ENCODE measurements around the gene PTPRN2.

PTPRN2 gene

GRCh38 chr7:158602905-158603772, 15.5 kb upstream of the PTPRN2 start:
- FAIRE-seq (no peak), DNase-seq (ENCODE audit: low spot score) (no peak)

DNA sequence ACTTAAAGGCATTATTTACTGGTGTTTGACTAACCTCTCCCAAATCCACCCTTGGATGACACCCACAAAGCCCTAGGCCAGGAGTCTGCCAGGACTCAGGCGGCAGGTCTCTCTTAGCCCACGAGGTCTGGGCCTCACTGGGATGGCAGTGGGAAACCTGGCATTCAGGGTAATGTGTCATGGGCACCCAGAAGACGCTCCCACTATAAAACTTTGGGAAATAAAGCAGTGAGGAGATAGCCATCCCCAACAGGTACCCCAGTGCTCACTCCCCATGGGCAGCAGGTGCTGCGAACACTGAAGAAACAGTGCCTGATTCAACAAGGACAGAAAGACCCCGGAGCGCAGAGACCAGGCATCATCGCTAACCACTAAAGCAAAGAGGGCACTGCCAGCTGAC, 14.4 kb upstream of the PTPRN2 start:
- FAIRE-seq (no peak), DNase-seq (ENCODE audit: low spot score) (no peak)

- FAIRE-seq: no peak
Observed at GRCh38 chr7:158601090-158601489, 13.5 kb upstream of the PTPRN2 start.

GRCh38 chr7:158596745-158597144, 9.1 kb upstream of the PTPRN2 start:
- FAIRE-seq: no peak
- DNase-seq (ENCODE audit: low spot score): no peak

More at GRCh38 chr7:158601090-158601489, 13.5 kb upstream of the PTPRN2 start:
- no peak for DNase-seq (ENCODE audit: low spot score)

DNA sequence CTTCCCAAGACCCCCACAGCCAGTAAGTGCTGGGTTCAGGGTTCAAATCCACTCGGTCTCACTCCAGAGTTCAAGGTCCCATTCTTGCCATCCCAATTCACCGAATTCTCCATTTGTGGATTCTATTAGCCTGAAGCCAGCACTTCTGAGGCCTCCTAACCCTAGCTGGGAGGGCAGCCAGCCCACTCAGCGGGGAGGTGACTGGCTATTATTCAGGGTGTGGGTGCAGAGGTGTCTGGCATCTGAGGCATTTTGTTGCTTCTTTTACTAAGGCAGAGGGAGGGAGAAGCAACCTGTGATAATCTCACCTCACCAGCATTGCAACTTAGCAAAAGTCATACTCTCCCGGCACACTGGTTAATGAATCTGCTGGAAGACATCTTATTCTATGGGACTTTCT, 8.7 kb upstream of the PTPRN2 start:
- no peak for FAIRE-seq

GRCh38 chr7:158595068-158595467, 7.4 kb upstream of the PTPRN2 start:
- FAIRE-seq (peak; percentile 100), DNase-seq (ENCODE audit: low spot score) (no peak)

More for the DNA sequence above, 8.7 kb upstream of the PTPRN2 start:
- no peak for DNase-seq (ENCODE audit: low spot score)

- FAIRE-seq (no peak), DNase-seq (ENCODE audit: low spot score) (no peak)
Observed at GRCh38 chr7:158592541-158592940, 4.9 kb upstream of the PTPRN2 start.

DNA sequence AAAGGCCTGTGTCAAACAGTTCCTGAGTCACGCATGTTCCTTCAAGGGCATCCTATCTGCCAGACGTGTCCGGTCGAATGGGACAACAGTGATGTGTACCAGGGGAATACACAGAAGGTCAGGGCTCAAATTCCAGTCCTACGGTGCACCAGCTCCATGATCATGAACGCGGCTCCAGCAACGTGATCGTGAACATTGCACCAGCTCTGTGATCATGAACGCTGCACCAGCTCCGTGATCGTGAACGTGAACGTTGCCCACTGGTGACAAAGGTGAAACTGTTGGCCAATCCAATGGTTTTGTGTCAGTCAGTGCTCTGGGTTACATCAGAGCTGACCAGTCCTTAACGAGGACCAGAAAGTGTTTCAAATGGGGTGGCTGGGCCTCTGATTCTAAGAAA, 4.3 kb upstream of the PTPRN2 start:
- DNase-seq (ENCODE audit: low spot score) (no peak), FAIRE-seq (no peak)

DNA sequence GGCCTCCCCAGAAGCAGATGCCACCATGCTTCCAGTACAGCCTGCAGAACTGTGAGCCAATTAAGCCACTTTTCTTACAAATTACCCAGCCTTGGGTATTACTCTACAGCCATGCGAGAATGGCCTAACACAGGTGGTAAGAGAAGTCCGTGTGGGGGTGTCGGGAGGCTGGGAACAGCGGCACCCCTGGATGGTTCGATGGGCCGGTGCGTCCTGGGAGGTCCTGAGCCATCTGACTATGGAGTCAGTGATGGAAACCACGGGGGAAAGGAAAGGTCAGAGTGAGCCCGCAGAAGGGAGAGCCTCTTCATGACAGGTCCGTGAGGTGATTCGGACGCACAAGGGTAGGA, 2.5 kb upstream of the PTPRN2 start:
- FAIRE-seq: no peak
- no peak for DNase-seq (ENCODE audit: low spot score)

DNA sequence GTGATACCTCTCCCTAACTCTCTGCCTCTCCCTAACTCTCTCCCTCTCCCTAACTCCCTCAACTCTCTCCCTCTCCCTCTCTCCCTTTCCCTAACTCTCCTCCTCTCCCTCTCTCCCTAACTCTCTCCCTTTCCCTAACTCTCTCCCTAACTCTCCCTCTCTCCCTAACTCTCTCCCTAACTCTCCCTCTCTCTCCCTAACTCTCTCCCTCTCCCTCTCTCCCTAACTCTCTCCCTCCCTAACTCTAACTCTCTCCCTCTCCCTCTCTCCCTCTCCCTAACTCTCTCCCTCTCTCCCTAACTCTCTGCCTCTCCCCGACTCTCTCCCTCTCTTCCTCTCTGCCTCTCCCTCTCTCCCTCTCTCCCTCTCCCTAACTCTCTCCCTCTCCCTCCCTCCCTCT, 2.0 kb upstream of the PTPRN2 start:
- DNase-seq (ENCODE audit: low spot score) (no peak), FAIRE-seq (no peak)

GRCh38 chr7:158588878-158589442, 1.3 kb upstream of the PTPRN2 start:
- FAIRE-seq: no peak
- DNase-seq (ENCODE audit: low spot score): no peak

GRCh38 chr7:158588085-158588877, 658 bp upstream of the PTPRN2 start:
- DNase-seq (ENCODE audit: low spot score) (no peak), FAIRE-seq (no peak)

- DNase-seq (ENCODE audit: low spot score) (no peak), FAIRE-seq (no peak)
Observed at GRCh38 chr7:158586499-158587161, 993 bp downstream of the PTPRN2 start.

DNA sequence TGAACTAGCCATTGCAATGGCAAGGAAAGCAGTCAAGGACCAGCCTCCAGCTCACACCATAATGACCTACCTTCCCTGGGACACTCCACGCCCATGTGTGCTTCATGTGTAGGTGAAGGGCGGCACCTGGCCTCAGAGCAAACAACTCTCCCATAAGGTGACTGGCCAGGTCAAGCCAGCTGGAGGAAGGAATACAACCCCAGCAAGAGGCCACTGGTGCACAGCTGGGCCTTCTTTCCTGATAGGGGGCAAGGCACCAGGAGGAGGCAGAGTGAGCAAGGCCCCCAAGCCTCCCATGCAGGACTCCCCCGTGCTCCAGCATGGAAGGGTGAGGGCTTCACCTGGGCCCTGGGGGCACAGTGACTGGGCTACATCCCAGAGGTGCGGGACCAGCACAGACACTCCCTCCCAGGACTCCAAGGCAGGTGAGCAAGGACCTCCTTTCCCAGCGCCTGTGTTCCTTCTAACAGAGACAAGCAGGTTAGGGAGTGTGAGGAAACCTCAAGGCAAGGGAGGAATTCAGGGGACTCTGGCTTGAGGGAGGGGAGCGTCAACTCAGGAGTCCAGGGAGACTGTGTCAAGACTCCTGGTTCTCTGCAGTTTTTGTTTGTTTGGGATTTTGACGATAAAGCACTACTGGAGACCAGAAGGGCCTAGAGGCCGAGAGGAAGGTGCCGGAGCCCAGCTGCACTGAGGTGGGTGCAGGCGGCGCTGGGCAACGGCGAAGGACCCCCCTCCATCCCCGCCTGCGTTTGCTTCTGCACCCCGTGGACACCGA, 1.7 kb downstream of the PTPRN2 start:
- FAIRE-seq (no peak), DNase-seq (ENCODE audit: low spot score) (no peak)

DNA sequence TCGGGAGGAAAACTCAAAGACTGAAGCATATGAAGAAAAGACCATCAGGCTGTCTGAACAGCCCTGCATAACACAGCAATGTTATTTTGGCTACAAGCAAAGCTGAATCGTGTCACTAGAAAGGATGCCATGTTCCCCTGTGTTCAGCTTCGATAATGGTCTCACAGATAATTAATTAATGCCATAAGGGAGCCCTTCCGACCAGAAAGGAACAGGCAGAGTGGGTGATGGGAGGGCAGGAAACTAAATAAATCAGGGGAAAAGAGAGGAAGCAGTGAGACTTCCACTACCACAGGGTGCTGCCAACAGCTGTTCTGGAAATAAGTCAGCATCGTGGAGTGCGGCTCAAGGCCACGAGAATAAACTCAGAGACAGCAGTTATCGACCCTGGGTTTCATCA, 3.2 kb downstream of the PTPRN2 start:
- FAIRE-seq: no peak
- DNase-seq (ENCODE audit: low spot score): no peak

DNA sequence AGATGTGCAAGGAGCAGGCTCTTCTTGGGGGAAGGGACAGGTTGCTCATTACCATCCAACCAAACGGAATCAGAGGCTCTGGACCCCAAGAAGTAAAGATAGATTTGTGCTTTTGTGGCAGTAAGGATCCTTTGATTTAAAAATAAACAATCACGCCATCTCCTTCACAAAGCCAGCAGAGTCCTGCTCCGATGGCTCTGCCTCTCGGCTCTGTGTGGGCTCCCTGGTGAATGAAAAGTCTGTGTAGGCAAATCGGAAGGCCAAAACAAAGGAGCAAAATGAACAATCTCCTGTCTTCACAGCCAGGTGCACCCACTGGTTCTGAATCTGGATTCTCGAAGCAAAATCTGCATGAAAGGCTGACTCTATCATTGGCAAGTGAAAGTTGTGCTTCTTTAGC, 3.8 kb downstream of the PTPRN2 start:
- DNase-seq (ENCODE audit: low spot score): no peak
- FAIRE-seq: no peak

DNA sequence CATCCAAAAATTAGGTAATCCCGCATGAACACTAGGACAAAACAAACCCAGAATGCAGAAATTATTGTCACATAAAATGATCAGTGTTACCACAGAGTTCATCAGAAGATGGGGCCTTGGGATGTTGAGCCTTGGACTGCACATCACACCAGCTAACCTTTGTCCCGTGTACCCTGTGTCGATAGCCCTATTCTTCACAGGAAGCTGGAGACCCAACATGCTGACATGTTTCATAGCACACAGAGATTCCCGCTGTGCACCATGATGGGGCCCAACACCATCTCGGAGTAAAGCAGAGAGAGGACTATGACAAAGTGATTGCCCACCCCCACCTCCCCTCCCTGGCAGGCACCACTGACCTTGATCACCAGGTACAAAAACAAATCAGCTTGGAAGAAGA, 4.5 kb downstream of the PTPRN2 start:
- DNase-seq (ENCODE audit: low spot score) (no peak), FAIRE-seq (no peak)

GRCh38 chr7:158582089-158582456, 5.5 kb downstream of the PTPRN2 start:
- DNase-seq (ENCODE audit: low spot score): no peak
- no peak for FAIRE-seq

- DNase-seq (ENCODE audit: low spot score): no peak
Observed at GRCh38 chr7:158581440-158582088, 6.1 kb downstream of the PTPRN2 start.

More at GRCh38 chr7:158581440-158582088, 6.1 kb downstream of the PTPRN2 start:
- no peak for FAIRE-seq
